NCI-H2107 treated with DMSO at 0.1 percent for 48 hours (cell line): ENCODE results near the gene WARS2.

Experiments used
- DNase-seq: peaks from one replicate; lab custom pipeline; 2025; ENCODE audit not compliant: unreplicated experiment; lab: John Stamatoyannopoulos, UW

Gene WARS2

GRCh38 chr1:119084798-119085197, 55.7 kb downstream of the WARS2 start:
- DNase-seq: no peak

- DNase-seq: no peak
These were observed 56.5 kb downstream of the WARS2 start for GRCh38 chr1:119083980-119084379.

GRCh38 chr1:119083479-119083878, 57.0 kb downstream of the WARS2 start:
- DNase-seq: no peak

GRCh38 chr1:119081700-119082099, 58.8 kb downstream of the WARS2 start:
- no peak for DNase-seq

- DNase-seq: no peak
These were observed 59.2 kb downstream of the WARS2 start for GRCh38 chr1:119081267-119081666.

GRCh38 chr1:119080586-119080985, 59.9 kb downstream of the WARS2 start:
- DNase-seq: no peak

GRCh38 chr1:119079881-119080280, 60.6 kb downstream of the WARS2 start:
- no peak for DNase-seq

GRCh38 chr1:119075614-119076013, 64.8 kb downstream of the WARS2 start:
- DNase-seq: no peak

GRCh38 chr1:119071321-119071720, 69.1 kb downstream of the WARS2 start:
- no peak for DNase-seq

GRCh38 chr1:119069682-119070081, 70.8 kb downstream of the WARS2 start:
- DNase-seq: no peak

- no peak for DNase-seq
These were observed 72.0 kb downstream of the WARS2 start for GRCh38 chr1:119068427-119068826.

- no peak for DNase-seq
These were observed 78.8 kb downstream of the WARS2 start for GRCh38 chr1:119061700-119062099.

GRCh38 chr1:119055568-119055967, 84.9 kb downstream of the WARS2 start:
- no peak for DNase-seq

- no peak for DNase-seq
These were observed 86.5 kb downstream of the WARS2 start for GRCh38 chr1:119053917-119054316.

GRCh38 chr1:119052267-119052666, 88.2 kb downstream of the WARS2 start:
- no peak for DNase-seq

- no peak for DNase-seq
These were observed 91.6 kb downstream of the WARS2 start for GRCh38 chr1:119048624-119049404.

- DNase-seq: no peak
These were observed 93.5 kb downstream of the WARS2 start for GRCh38 chr1:119046785-119047438.

- DNase-seq: no peak
These were observed 94.0 kb downstream of the WARS2 start for GRCh38 chr1:119046429-119046784.

GRCh38 chr1:119045096-119045746, 95.2 kb downstream of the WARS2 start:
- DNase-seq: no peak

GRCh38 chr1:119040906-119041305, 99.5 kb downstream of the WARS2 start:
- DNase-seq: no peak

- DNase-seq: no peak
These were observed 100.0 kb downstream of the WARS2 start for GRCh38 chr1:119040489-119040888.

GRCh38 chr1:119038363-119038762, 102.1 kb downstream of the WARS2 start:
- DNase-seq: no peak
